ENCODE measurements around the gene UNC13C.

The UNC13C gene

DNA sequence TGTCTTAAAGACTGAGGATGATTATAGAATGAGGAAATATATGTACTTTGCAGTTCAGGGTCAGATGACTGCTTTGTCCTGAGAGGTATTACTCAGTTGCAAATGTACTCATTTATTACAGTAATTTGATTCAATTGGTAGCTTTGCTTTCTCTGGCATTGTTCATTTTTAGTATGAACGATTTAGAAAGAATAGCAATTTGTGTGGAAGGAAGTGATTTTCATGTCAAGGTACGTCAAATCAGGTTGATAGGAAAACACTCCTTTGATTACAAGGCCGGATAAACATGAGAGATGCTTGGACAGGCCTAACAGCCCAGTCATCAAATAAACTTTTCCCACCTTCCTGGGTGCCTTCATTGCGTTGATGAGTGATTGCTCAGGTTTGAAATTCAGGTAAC lies 53.8 kb downstream of the UNC13C start:
- no peak overlapping the region for H3K9ac ChIP-seq (ENCODE audit: low read length)
- H3K27ac ChIP-seq (ENCODE audit: low read depth, low read length), result no peak overlapping the region
- H3K4me3 ChIP-seq (ENCODE audit: low read length), result no peak overlapping the region
- no peaks in the 10 kb centered on the region for H3K27me3 ChIP-seq (ENCODE audit: control insufficient read depth, insufficient read depth, low read length)
- H3K4me1 ChIP-seq (ENCODE audit: control insufficient read depth, insufficient read depth, low read length), result no peaks in the 10 kb centered on the region
- H3K36me3 ChIP-seq (ENCODE audit: control insufficient read depth, insufficient read depth, low read length), result no peaks in the 10 kb centered on the region

DNA sequence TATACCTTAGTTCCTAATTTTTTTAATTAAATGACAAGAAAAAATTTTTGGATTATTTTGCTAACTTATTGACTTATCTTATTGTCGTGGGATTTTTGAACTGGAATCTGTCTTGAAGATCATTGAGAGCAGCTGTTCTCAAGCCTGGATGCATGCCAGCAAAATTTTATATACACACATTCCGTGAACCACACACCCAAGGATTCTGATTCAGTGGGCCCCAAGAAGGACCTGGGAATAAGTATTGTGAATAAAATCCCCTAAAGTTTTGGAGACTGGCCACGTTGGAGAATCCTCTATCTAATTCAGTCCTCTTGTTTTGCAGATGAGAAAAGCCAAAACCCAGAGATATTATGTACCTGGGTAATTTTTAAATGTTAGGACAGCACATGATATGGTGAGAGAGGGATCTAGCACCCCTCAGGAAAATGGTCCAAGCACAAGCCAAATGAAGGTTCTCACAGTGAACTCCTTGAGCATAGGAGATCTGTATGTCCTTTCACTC lies 55.2 kb downstream of the UNC13C start:
- Histone ChIP-seq H3K9ac (ENCODE audit: low read length) (no peak overlapping the region), H3K36me3 (ENCODE audit: control insufficient read depth, insufficient read depth, low read length) (no peaks in the 10 kb centered on the region), H3K27me3 (ENCODE audit: control insufficient read depth, insufficient read depth, low read length) (no peaks in the 10 kb centered on the region), H3K27ac (ENCODE audit: low read depth, low read length) (no peak overlapping the region), H3K4me3 (ENCODE audit: low read length) (no peak overlapping the region), H3K4me1 (ENCODE audit: control insufficient read depth, insufficient read depth, low read length) (no peaks in the 10 kb centered on the region)

- no peaks in the 10 kb centered on the region for H3K27me3 ChIP-seq (ENCODE audit: control insufficient read depth, insufficient read depth, low read length)
- no peak overlapping the region for H3K4me3 ChIP-seq (ENCODE audit: low read length)
- H3K36me3 ChIP-seq (ENCODE audit: control insufficient read depth, insufficient read depth, low read length), result no peaks in the 10 kb centered on the region
- no peak overlapping the region for H3K27ac ChIP-seq (ENCODE audit: low read depth, low read length)
- no peaks in the 10 kb centered on the region for H3K4me1 ChIP-seq (ENCODE audit: control insufficient read depth, insufficient read depth, low read length)
- no peak overlapping the region for H3K9ac ChIP-seq (ENCODE audit: low read length)
These were observed 55.7 kb downstream of the UNC13C start for GRCh38 chr15:54033869-54034458.

- Histone ChIP-seq H3K4me3 (ENCODE audit: low read length) (no peak overlapping the region), H3K9ac (ENCODE audit: low read length) (no peak overlapping the region), H3K27ac (ENCODE audit: low read depth, low read length) (no peak overlapping the region), H3K36me3 (ENCODE audit: control insufficient read depth, insufficient read depth, low read length) (no peaks in the 10 kb centered on the region), H3K27me3 (ENCODE audit: control insufficient read depth, insufficient read depth, low read length) (no peaks in the 10 kb centered on the region), H3K4me1 (ENCODE audit: control insufficient read depth, insufficient read depth, low read length) (no peaks in the 10 kb centered on the region)
These were observed 57.4 kb downstream of the UNC13C start for GRCh38 chr15:54035616-54036015.

- no peaks in the 10 kb centered on the region for H3K36me3 ChIP-seq (ENCODE audit: control insufficient read depth, insufficient read depth, low read length)
- H3K27ac ChIP-seq (ENCODE audit: low read depth, low read length), result no peak overlapping the region
- no peak overlapping the region for H3K4me3 ChIP-seq (ENCODE audit: low read length)
- no peak overlapping the region for H3K9ac ChIP-seq (ENCODE audit: low read length)
- no peaks in the 10 kb centered on the region for H3K4me1 ChIP-seq (ENCODE audit: control insufficient read depth, insufficient read depth, low read length)
- no peaks in the 10 kb centered on the region for H3K27me3 ChIP-seq (ENCODE audit: control insufficient read depth, insufficient read depth, low read length)
These were observed 67.2 kb downstream of the UNC13C start for GRCh38 chr15:54045397-54045796.

DNA sequence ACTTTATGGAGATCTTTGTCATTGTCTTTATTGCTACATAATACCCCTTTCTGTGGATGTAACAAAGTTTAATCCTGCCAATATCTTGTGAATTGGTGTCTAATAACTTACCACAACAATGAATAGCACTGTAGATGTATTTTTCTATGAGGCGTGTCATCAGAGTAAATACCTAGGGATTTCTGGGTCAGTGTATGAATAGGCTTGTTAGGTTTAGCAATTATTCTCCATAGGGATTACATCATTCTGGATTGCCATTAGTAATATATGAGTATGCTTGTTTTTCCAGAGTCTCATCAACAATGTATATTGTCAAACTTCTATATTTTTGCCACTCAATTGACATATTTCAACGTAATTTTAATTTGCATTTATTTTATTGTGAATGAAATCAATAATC lies 67.9 kb downstream of the UNC13C start:
- Histone ChIP-seq H3K9ac (ENCODE audit: low read length) (no peak overlapping the region), H3K27ac (ENCODE audit: low read depth, low read length) (no peak overlapping the region), H3K4me3 (ENCODE audit: low read length) (no peak overlapping the region)

DNA sequence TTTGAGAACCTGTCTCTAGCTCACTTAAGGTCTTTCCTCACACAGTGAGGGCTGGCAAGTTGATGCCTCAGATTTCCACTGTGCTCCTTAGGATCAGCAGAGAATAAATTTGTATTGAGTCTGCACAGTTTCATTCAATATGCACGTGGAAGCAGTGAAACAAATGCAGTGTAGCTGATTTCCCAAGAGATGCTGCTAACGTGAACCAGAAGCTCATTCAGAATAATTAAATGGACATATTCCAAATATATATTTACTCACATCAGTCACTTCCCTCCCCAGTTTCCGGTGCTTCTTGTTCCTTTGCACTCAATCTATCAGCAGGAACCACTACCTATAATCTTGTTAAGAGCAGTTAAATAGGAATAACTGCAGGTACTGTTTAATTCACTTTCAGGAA lies 86.1 kb downstream of the UNC13C start:
- H3K27ac ChIP-seq (ENCODE audit: low read depth, low read length), result no peak overlapping the region
- H3K27me3 ChIP-seq (ENCODE audit: control insufficient read depth, insufficient read depth, low read length), result no peaks in the 10 kb centered on the region
- no peak overlapping the region for H3K4me3 ChIP-seq (ENCODE audit: low read length)
- no peaks in the 10 kb centered on the region for H3K36me3 ChIP-seq (ENCODE audit: control insufficient read depth, insufficient read depth, low read length)
- H3K9ac ChIP-seq (ENCODE audit: low read length), result no peak overlapping the region
- no peaks in the 10 kb centered on the region for H3K4me1 ChIP-seq (ENCODE audit: control insufficient read depth, insufficient read depth, low read length)

More for the DNA sequence above, 67.9 kb downstream of the UNC13C start:
- H3K36me3 ChIP-seq (ENCODE audit: control insufficient read depth, insufficient read depth, low read length), result no peaks in the 10 kb centered on the region
- no peaks in the 10 kb centered on the region for H3K27me3 ChIP-seq (ENCODE audit: control insufficient read depth, insufficient read depth, low read length)
- H3K4me1 ChIP-seq (ENCODE audit: control insufficient read depth, insufficient read depth, low read length), result no peaks in the 10 kb centered on the region

DNA sequence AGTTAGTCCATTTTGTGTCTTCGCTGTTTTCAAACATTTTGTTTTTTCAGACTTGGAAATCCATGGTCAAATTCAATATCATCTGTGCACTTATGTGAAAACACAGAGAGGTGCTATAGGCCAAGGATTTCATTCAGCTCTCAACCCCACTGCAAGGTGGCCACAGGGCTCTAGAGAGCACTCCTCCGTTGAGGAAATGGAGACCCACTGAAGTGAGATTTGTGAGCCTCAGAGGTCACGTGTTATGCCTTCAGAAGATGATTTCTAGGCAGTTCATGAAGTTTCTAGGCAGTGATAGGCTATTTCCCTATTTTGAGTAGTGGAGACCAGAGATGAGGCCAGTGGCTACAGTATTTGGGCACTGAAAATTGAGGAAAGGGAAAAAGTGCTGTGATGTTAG lies 88.2 kb downstream of the UNC13C start:
- Histone ChIP-seq H3K4me1 (ENCODE audit: control insufficient read depth, insufficient read depth, low read length) (no peaks in the 10 kb centered on the region), H3K36me3 (ENCODE audit: control insufficient read depth, insufficient read depth, low read length) (no peaks in the 10 kb centered on the region), H3K9ac (ENCODE audit: low read length) (no peak overlapping the region), H3K4me3 (ENCODE audit: low read length) (no peak overlapping the region), H3K27ac (ENCODE audit: low read depth, low read length) (no peak overlapping the region), H3K27me3 (ENCODE audit: control insufficient read depth, insufficient read depth, low read length) (no peaks in the 10 kb centered on the region)

GRCh38 chr15:54082836-54083492 lies 104.7 kb downstream of the UNC13C start:
- Histone ChIP-seq H3K27me3 (ENCODE audit: control insufficient read depth, insufficient read depth, low read length) (no peaks in the 10 kb centered on the region), H3K9ac (ENCODE audit: low read length) (no peak overlapping the region), H3K36me3 (ENCODE audit: control insufficient read depth, insufficient read depth, low read length) (no peaks in the 10 kb centered on the region), H3K4me3 (ENCODE audit: low read length) (no peak overlapping the region), H3K4me1 (ENCODE audit: control insufficient read depth, insufficient read depth, low read length) (no peaks in the 10 kb centered on the region), H3K27ac (ENCODE audit: low read depth, low read length) (no peak overlapping the region)

DNA sequence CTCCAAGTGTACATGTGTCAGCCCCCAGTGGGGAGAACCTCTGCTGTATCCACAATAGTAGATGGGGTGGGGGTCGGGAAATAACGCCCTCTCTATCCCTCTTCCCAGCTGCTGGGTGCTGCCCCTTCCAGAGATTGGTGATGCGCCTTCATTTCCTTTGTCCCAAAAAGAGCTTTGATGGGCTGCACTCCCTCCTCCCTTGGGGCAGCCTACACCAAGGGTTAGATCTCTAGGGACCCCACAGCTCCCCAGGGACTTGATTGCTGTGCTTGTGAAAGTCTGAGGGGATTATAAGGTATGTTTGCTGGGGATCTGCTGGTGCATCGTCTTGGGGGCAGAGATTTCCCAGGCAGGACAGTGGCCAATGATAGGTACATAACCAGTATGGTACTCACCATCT lies 105.3 kb downstream of the UNC13C start:
- Histone ChIP-seq H3K27ac (ENCODE audit: low read depth, low read length) (no peak overlapping the region), H3K36me3 (ENCODE audit: control insufficient read depth, insufficient read depth, low read length) (no peaks in the 10 kb centered on the region), H3K4me1 (ENCODE audit: control insufficient read depth, insufficient read depth, low read length) (no peaks in the 10 kb centered on the region), H3K4me3 (ENCODE audit: low read length) (no peak overlapping the region), H3K27me3 (ENCODE audit: control insufficient read depth, insufficient read depth, low read length) (no peaks in the 10 kb centered on the region), H3K9ac (ENCODE audit: low read length) (no peak overlapping the region)

DNA sequence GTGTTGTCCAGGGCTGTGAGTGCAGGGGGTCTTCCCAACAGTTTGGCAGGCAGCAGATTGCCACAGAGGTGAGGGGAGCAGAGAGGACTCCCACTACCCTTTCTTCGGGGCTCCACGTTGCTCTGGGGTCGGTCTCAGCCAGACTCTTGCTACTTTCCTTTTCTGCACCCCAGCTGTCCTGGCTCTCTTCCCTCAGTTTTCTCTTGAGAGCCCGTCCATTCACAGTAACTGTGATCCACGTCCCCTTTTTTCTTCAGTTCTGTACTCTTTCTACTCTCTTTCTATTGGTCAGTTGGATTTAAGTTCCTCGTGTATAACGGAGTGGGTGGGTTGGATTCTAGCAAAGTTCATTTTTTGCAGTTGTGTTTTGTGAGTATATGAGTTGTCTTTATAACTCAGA lies 105.8 kb downstream of the UNC13C start:
- Histone ChIP-seq H3K4me3 (ENCODE audit: low read length) (no peak overlapping the region), H3K27ac (ENCODE audit: low read depth, low read length) (no peak overlapping the region), H3K27me3 (ENCODE audit: control insufficient read depth, insufficient read depth, low read length) (no peaks in the 10 kb centered on the region), H3K9ac (ENCODE audit: low read length) (no peak overlapping the region), H3K36me3 (ENCODE audit: control insufficient read depth, insufficient read depth, low read length) (no peaks in the 10 kb centered on the region), H3K4me1 (ENCODE audit: control insufficient read depth, insufficient read depth, low read length) (no peaks in the 10 kb centered on the region)

- H3K36me3 ChIP-seq (ENCODE audit: control insufficient read depth, insufficient read depth, low read length), result no peaks in the 10 kb centered on the region
- H3K9ac ChIP-seq (ENCODE audit: low read length), result no peak overlapping the region
- no peak overlapping the region for H3K4me3 ChIP-seq (ENCODE audit: low read length)
- no peaks in the 10 kb centered on the region for H3K27me3 ChIP-seq (ENCODE audit: control insufficient read depth, insufficient read depth, low read length)
- no peaks in the 10 kb centered on the region for H3K4me1 ChIP-seq (ENCODE audit: control insufficient read depth, insufficient read depth, low read length)
- no peak overlapping the region for H3K27ac ChIP-seq (ENCODE audit: low read depth, low read length)
These were observed 110.6 kb downstream of the UNC13C start for GRCh38 chr15:54088837-54089236.

- no peaks in the 10 kb centered on the region for H3K27me3 ChIP-seq (ENCODE audit: control insufficient read depth, insufficient read depth, low read length)
These were observed 111.5 kb downstream of the UNC13C start for GRCh38 chr15:54089776-54090175.

More at GRCh38 chr15:54089776-54090175, 111.5 kb downstream of the UNC13C start:
- H3K9ac ChIP-seq (ENCODE audit: low read length), result no peak overlapping the region
- H3K27ac ChIP-seq (ENCODE audit: low read depth, low read length), result no peak overlapping the region
- no peak overlapping the region for H3K4me3 ChIP-seq (ENCODE audit: low read length)
- H3K4me1 ChIP-seq (ENCODE audit: control insufficient read depth, insufficient read depth, low read length), result no peaks in the 10 kb centered on the region
- no peaks in the 10 kb centered on the region for H3K36me3 ChIP-seq (ENCODE audit: control insufficient read depth, insufficient read depth, low read length)

All from rectal smooth muscle tissue (tissue), 1 donor.